Mesenchymal stem cell (in vitro differentiated cells and primary cell): ENCODE results near the gene TTLL12. TPM values are rescaled to one million over a fixed set of nuclear protein-coding genes. Genes with fewer than 3 reads are reported as not detected.

ENCODE experiments used
- DNase-seq: peaks from one replicate; pipeline ENCODE4 v3.0.0-alpha.2; 2013
- H2AFZ ChIP-seq: one replicate; pipeline ENCODE4 v1.6.1; 2013; ENCODE audit warnings: low read depth, mild to moderate bottlenecking, control low read depth, inconsistent platforms, low read length, moderate library complexity
- H2AK5ac ChIP-seq: 2 replicates; pipeline ENCODE4 v1.6.1; 2013; ENCODE audit warnings: low read length, moderate library complexity, mild to moderate bottlenecking, inconsistent platforms; ENCODE audit not compliant: severe bottlenecking
- H2BK120ac ChIP-seq: one replicate; pipeline ENCODE4 v1.6.1; 2013; ENCODE audit warnings: low read depth, mild to moderate bottlenecking, inconsistent platforms, low read length, moderate library complexity
- H2BK12ac ChIP-seq, 2 experiments: one replicate each; pipeline ENCODE4 v1.6.1; 2013; ENCODE audit warnings: inconsistent platforms in 2 of 2, low read length in 2 of 2, mild to moderate bottlenecking in 2 of 2, moderate library complexity in 2 of 2, control low read depth in 1 of 2
- H2BK15ac ChIP-seq: one replicate; pipeline ENCODE4 v1.6.1; 2013; ENCODE audit warnings: mild to moderate bottlenecking, low read depth, inconsistent platforms; ENCODE audit not compliant: poor library complexity, severe bottlenecking
- H2BK5ac ChIP-seq: 2 replicates; pipeline ENCODE4 v1.6.1; 2013; ENCODE audit warnings: low read depth, mild to moderate bottlenecking, low read length, control low read depth, inconsistent platforms; ENCODE audit not compliant: poor library complexity, severe bottlenecking
- H3K14ac ChIP-seq, 2 experiments: one replicate each; pipeline ENCODE4 v1.6.1; 2013; ENCODE audit warnings: inconsistent platforms in 2 of 2, low read length in 2 of 2, control low read depth in 1 of 2, mild to moderate bottlenecking in 1 of 2, moderate library complexity in 1 of 2
- H3K18ac ChIP-seq, 2 experiments: one replicate each; pipeline ENCODE4 v1.6.1; 2013; ENCODE audit warnings: inconsistent platforms in 2 of 2, low read length in 2 of 2, control low read depth in 1 of 2, low read depth in 1 of 2, mild to moderate bottlenecking in 1 of 2
- H3K23ac ChIP-seq, 2 experiments: one replicate each; pipeline ENCODE4 v1.6.1; 2013; ENCODE audit warnings: inconsistent platforms in 2 of 2, low read length in 2 of 2, mild to moderate bottlenecking in 2 of 2, moderate library complexity in 2 of 2, control low read depth in 1 of 2
- H3K27ac ChIP-seq: 2 replicates; pipeline ENCODE4 v1.5.1; 2013; ENCODE audit warnings: mild to moderate bottlenecking, moderate library complexity, low read length, control low read depth, inconsistent platforms; ENCODE audit not compliant: poor library complexity, severe bottlenecking
- H3K27me3 ChIP-seq, 2 experiments: 2 replicates each; pipeline versions ENCODE4 v1.6.1 to v1.7.0; 2013; ENCODE audit warnings: low read length in 2 of 2, mild to moderate bottlenecking in 2 of 2, moderate library complexity in 2 of 2, control low read depth in 1 of 2, inconsistent platforms in 1 of 2; ENCODE audit not compliant: control insufficient read depth in 1 of 2, insufficient read depth in 1 of 2
- H3K36me3 ChIP-seq, 2 experiments: 2 replicates each; pipeline versions ENCODE4 v1.6.1 to v1.7.0; 2013; ENCODE audit warnings: low read length in 2 of 2, control low read depth in 1 of 2, inconsistent platforms in 1 of 2, low read depth in 1 of 2, mild to moderate bottlenecking in 1 of 2; ENCODE audit not compliant: insufficient read depth in 2 of 2, control insufficient read depth in 1 of 2
- H3K4ac ChIP-seq, 2 experiments: one replicate each; pipeline ENCODE4 v1.6.1; 2013; ENCODE audit warnings: inconsistent platforms in 2 of 2, low read length in 2 of 2, mild to moderate bottlenecking in 2 of 2, moderate library complexity in 2 of 2, control low read depth in 1 of 2, low read depth in 1 of 2
- H3K4me1 ChIP-seq: 2 replicates; pipeline ENCODE4 v1.6.1; 2013; ENCODE audit warnings: low read depth, low read length, control low read depth; ENCODE audit not compliant: control insufficient read depth, insufficient read depth
- H3K4me2 ChIP-seq: 2 replicates; pipeline ENCODE4 v1.6.1; 2013; ENCODE audit warnings: low read length, mild to moderate bottlenecking, inconsistent platforms; ENCODE audit not compliant: poor library complexity, severe bottlenecking
- H3K4me3 ChIP-seq, 2 experiments: 2 replicates each; pipeline versions ENCODE4 v1.5.1 to v1.7.0; 2013; ENCODE audit warnings: low read length in 2 of 2, mild to moderate bottlenecking in 2 of 2, control low read depth in 1 of 2, low read depth in 1 of 2; ENCODE audit not compliant: insufficient read depth in 1 of 2
- H3K79me1 ChIP-seq: replicated peaks from 2 replicates; pipeline ENCODE4 v1.6.1; 2013; ENCODE audit warnings: mild to moderate bottlenecking, control low read depth, low read length, inconsistent platforms; ENCODE audit not compliant: poor library complexity, severe bottlenecking
- H3K9ac ChIP-seq: 2 replicates; pipeline ENCODE4 v1.7.0; 2013; ENCODE audit warnings: mild to moderate bottlenecking, low read length, moderate library complexity
- H3K9me3 ChIP-seq: 2 replicates; pipeline ENCODE4 v1.7.0; 2013; ENCODE audit warnings: mild to moderate bottlenecking, low read length; ENCODE audit not compliant: control insufficient read depth
- H4K8ac ChIP-seq: one replicate; pipeline ENCODE4 v1.6.1; 2013; ENCODE audit warnings: inconsistent platforms, mild to moderate bottlenecking, low read length, moderate library complexity
- H4K91ac ChIP-seq: one replicate; pipeline ENCODE4 v1.6.1; 2013; ENCODE audit warnings: mild to moderate bottlenecking, low read length, inconsistent platforms
- WGBS: methylation state at CpG from one replicate; pipeline ENCODE4 v1.1.7; 2013; ENCODE audit warnings: mixed read lengths; 5-methylcytosine and 5-hydroxymethylcytosine counted together
- polyA plus RNA-seq, 2 experiments: library from polyadenylated mRNA; stranded (reverse); fragments of 200-250 nt; gene quantifications; one replicate each; pipeline ENCODE4 v1.2.3, GENCODE V29; 2013

TTLL12 gene
- polyA plus RNA-seq (2013, experiment 1 of 2), result 14.5 TPM
- 15.3 TPM for polyA plus RNA-seq (2013, experiment 2 of 2)

- H3K4me3 ChIP-seq, result peak within 1 kb of the TSS; percentile 77 to 85
- peaks cover 0 to 3% of the 10 kb centered on the region in 2 experiments for H3K27me3 ChIP-seq
- peaks cover 24% of the 10 kb centered on the region for H3K4me1 ChIP-seq
- H4K8ac ChIP-seq, result peak within 1 kb of the TSS; percentile 97
- no peaks in the 10 kb centered on the region for H3K9me3 ChIP-seq
- peak within 1 kb of the TSS; percentile 88 for H3K9ac ChIP-seq
- no peak within 1 kb of the TSS for H2BK5ac ChIP-seq
- H3K4me2 ChIP-seq, result peak within 1 kb of the TSS; percentile 83
- peak within 1 kb of the TSS; percentile 92 for H3K27ac ChIP-seq
- peak within 1 kb of the TSS; percentile 64 for H2BK120ac ChIP-seq
- H3K4ac ChIP-seq, result peak within 1 kb of the TSS; percentile 41 to 79
- peak within 1 kb of the TSS; percentile 93 for H2BK15ac ChIP-seq
- WGBS, result 1% methylated on average over 32 of the region's 87 CpGs
- peak within 1 kb of the TSS; percentile 92 for H2AFZ ChIP-seq
- H3K23ac ChIP-seq, result peak within 1 kb of the TSS; percentile 42 to 91
- peak within 1 kb of the TSS; percentile 35 to 88 for H2BK12ac ChIP-seq
- H2AK5ac ChIP-seq, result peak within 1 kb of the TSS; percentile 13
- H3K79me1 ChIP-seq, result peaks cover 32% of the 10 kb centered on the region
- H4K91ac ChIP-seq, result peak within 1 kb of the TSS; percentile 52
- H3K36me3 ChIP-seq, result peaks cover 0 to 9% of the 10 kb centered on the region in 2 experiments
- DNase-seq, result peak; percentile 55
- peak within 1 kb of the TSS in 1 of 2 experiments; percentile 68 for H3K14ac ChIP-seq
- peak within 1 kb of the TSS; percentile 91 to 97 for H3K18ac ChIP-seq
Observed at GRCh38 chr22:43186272-43187170, at the start of gene TTLL12. Gene TTLL12, minus strand, starts transcription at chr22:43187134. Its CDS starts 65 bp downstream, at chr22:43187069.

GRCh38 chr22:43235445-43236409 is 48.8 kb upstream of the TTLL12 start:
- Histone ChIP-seq H3K4me3 (no peak overlapping the region), H3K9ac (no peak overlapping the region), H3K27ac (no peak overlapping the region), H3K4ac (no peak overlapping the region), H2BK15ac (no peak overlapping the region), H3K23ac (no peak overlapping the region), H3K4me2 (no peak overlapping the region), H3K27me3 (peaks cover 77 to 96% of the 10 kb centered on the region in 2 experiments), H4K8ac (no peak overlapping the region), H3K79me1 (no peaks in the 10 kb centered on the region), H4K91ac (no peak overlapping the region), H3K9me3 (no peaks in the 10 kb centered on the region), H3K14ac (no peak overlapping the region), H2BK120ac (no peak overlapping the region), H3K4me1 (peaks cover 6% of the 10 kb centered on the region), H2BK5ac (no peak overlapping the region), H3K18ac (no peak overlapping the region), H2BK12ac (no peak overlapping the region), H2AFZ (no peak overlapping the region), H3K36me3 (no peaks in the 10 kb centered on the region), H2AK5ac (no peak overlapping the region)
- WGBS, result 79% methylated on average over 21 of the region's 22 CpGs
- no peak for DNase-seq

GRCh38 chr22:43234264-43234988 is 47.5 kb upstream of the TTLL12 start:
- WGBS, result 74% methylated on average over 8 of the region's 9 CpGs
- Histone ChIP-seq H3K14ac (no peak overlapping the region), H3K18ac (no peak overlapping the region), H3K79me1 (no peaks in the 10 kb centered on the region), H2AFZ (no peak overlapping the region), H2AK5ac (no peak overlapping the region), H3K4me1 (peaks cover 6% of the 10 kb centered on the region), H4K91ac (no peak overlapping the region), H2BK5ac (no peak overlapping the region), H3K27me3 (peaks cover 67 to 91% of the 10 kb centered on the region in 2 experiments), H2BK15ac (no peak overlapping the region), H3K4ac (no peak overlapping the region), H3K36me3 (no peaks in the 10 kb centered on the region), H3K9me3 (no peaks in the 10 kb centered on the region), H2BK12ac (no peak overlapping the region), H4K8ac (no peak overlapping the region), H3K23ac (no peak overlapping the region), H3K9ac (no peak overlapping the region), H3K4me3 (no peak overlapping the region), H2BK120ac (no peak overlapping the region), H3K27ac (no peak overlapping the region), H3K4me2 (no peak overlapping the region)
- DNase-seq, result no peak
